Right hindlimb (tissue), 1 donor: ENCODE results near the gene LBP.
"Not testable (repeated sequence)": the region's sequence is repeated elsewhere in the genome, so short reads cannot be mapped to it uniquely, and the experiment has no call there.

Experiments
- DNase-seq: peaks from one replicate; pipeline ENCODE4 v3.0.0-alpha.2; 2018

Gene LBP

GRCh38 chr20:38321959-38322598 lies 24.2 kb upstream of the LBP start:
- peak; percentile 65 for DNase-seq

GRCh38 chr20:38324159-38324558 lies 22.1 kb upstream of the LBP start:
- no peak for DNase-seq

GRCh38 chr20:38325167-38325566 lies 21.1 kb upstream of the LBP start:
- DNase-seq = no peak

GRCh38 chr20:38325905-38326304 lies 20.4 kb upstream of the LBP start:
- no peak for DNase-seq

GRCh38 chr20:38326309-38326708 lies 20.0 kb upstream of the LBP start:
- DNase-seq = no peak

- no peak for DNase-seq
Measured at GRCh38 chr20:38330638-38331037, 15.6 kb upstream of the LBP start.

- DNase-seq = no peak
Measured at GRCh38 chr20:38331245-38331644, 15.0 kb upstream of the LBP start.

GRCh38 chr20:38331814-38332213 lies 14.5 kb upstream of the LBP start:
- DNase-seq = no peak

GRCh38 chr20:38334016-38334415 lies 12.3 kb upstream of the LBP start:
- DNase-seq = no peak

GRCh38 chr20:38336726-38337125 lies 9.6 kb upstream of the LBP start:
- no peak for DNase-seq

GRCh38 chr20:38337561-38338140 lies 8.6 kb upstream of the LBP start:
- no peak for DNase-seq

- no peak for DNase-seq
Measured at GRCh38 chr20:38338849-38339520, 7.3 kb upstream of the LBP start.

- DNase-seq = not testable (repeated sequence)
Measured at GRCh38 chr20:38339521-38339896, 6.8 kb upstream of the LBP start.

GRCh38 chr20:38339997-38340396 lies 6.3 kb upstream of the LBP start:
- peak; percentile 47 for DNase-seq

GRCh38 chr20:38340693-38341092 lies 5.6 kb upstream of the LBP start:
- no peak for DNase-seq

- no peak for DNase-seq
Measured at GRCh38 chr20:38342216-38342615, 4.1 kb upstream of the LBP start.

GRCh38 chr20:38342713-38343310 lies 3.5 kb upstream of the LBP start:
- no peak for DNase-seq

GRCh38 chr20:38343311-38344106 lies 2.8 kb upstream of the LBP start:
- DNase-seq = peak; percentile 41

GRCh38 chr20:38344107-38344701 lies 2.1 kb upstream of the LBP start:
- DNase-seq = no peak

GRCh38 chr20:38345643-38346042 lies 639 bp upstream of the LBP start:
- DNase-seq = no peak

- DNase-seq = no peak
Measured at GRCh38 chr20:38346741-38347140, 459 bp downstream of the LBP start.

GRCh38 chr20:38349856-38350255 lies 3.6 kb downstream of the LBP start:
- no peak for DNase-seq
